A673 (cell line): ENCODE data around the gene TMEM74B. TPM values are rescaled to one million over a fixed set of nuclear protein-coding genes. Genes with fewer than 3 reads are reported as not detected.

Experiments
- Bru-seq: library from RNA; stranded (reverse); fragments of 400-500 nt; gene quantifications from one replicate; lab custom pipeline; 2021; lab: Mats Ljungman, UMichigan
- BruChase-seq, 2 experiments: library from RNA; stranded (reverse); fragments of 400-500 nt; gene quantifications; one replicate each; lab custom pipeline; 2021; lab: Mats Ljungman, UMichigan
- BruUV-seq: library from RNA; stranded (reverse); fragments of 400-500 nt; replicated peaks from 2 replicates; lab custom pipeline; 2021; lab: Mats Ljungman, UMichigan
- CTCF ChIA-PET: fragments of 300-600 bp; sonication (Branson Sonifier 250); formaldehyde crosslinking; loops from one replicate; lab custom pipeline; 2022; ENCODE audit warnings: antibody characterized with exemption; lab: Charles Lee
- POLR2A ChIA-PET: fragments of 300-600 bp; sonication (Branson Sonifier 250); formaldehyde crosslinking; loops from one replicate; lab custom pipeline; 2022; ENCODE audit warnings: antibody characterized with exemption; ENCODE audit not compliant: low non-redundant PET; lab: Charles Lee
- DNase-seq: peaks from one replicate; pipeline ENCODE4 v3.0.0-alpha.2; 2015; ENCODE audit warnings: low spot score
- H3K27ac ChIP-seq: fragments of 200-600 bp; sonication (generic); 2 replicates; pipeline ENCODE4 v1.5.1; 2016; ENCODE audit warnings: mixed run types, low read depth, mild to moderate bottlenecking, mixed read lengths, antibody characterized with exemption, low read length; ENCODE audit not compliant: poor library complexity, severe bottlenecking
- H3K27me3 ChIP-seq: fragments of 200-600 bp; sonication (generic); replicated peaks from 2 replicates; pipeline ENCODE4 v1.6.1; 2017; ENCODE audit warnings: mixed run types, low read depth, mild to moderate bottlenecking, mixed read lengths, antibody characterized with exemption, low read length; ENCODE audit not compliant: insufficient read depth, poor library complexity
- H3K36me3 ChIP-seq: fragments of 200-600 bp; sonication (generic); 2 replicates; pipeline ENCODE4 v1.6.1; 2016; ENCODE audit warnings: mixed run types, mild to moderate bottlenecking, mixed read lengths, antibody characterized with exemption, low read length; ENCODE audit not compliant: insufficient read depth, poor library complexity, severe bottlenecking
- H3K4me1 ChIP-seq: fragments of 200-600 bp; sonication (generic); 2 replicates; pipeline ENCODE4 v1.6.1; 2017; ENCODE audit warnings: mixed run types, mild to moderate bottlenecking, mixed read lengths, antibody characterized with exemption, low read length; ENCODE audit not compliant: insufficient read depth, poor library complexity, severe bottlenecking
- H3K4me3 ChIP-seq: fragments of 200-600 bp; sonication (generic); 2 replicates; pipeline ENCODE4 v1.5.1; 2016; ENCODE audit warnings: low read depth, mixed run types, mild to moderate bottlenecking, mixed read lengths, low read length; ENCODE audit not compliant: poor library complexity, severe bottlenecking
- H3K9me3 ChIP-seq: fragments of 200-600 bp; sonication (generic); 2 replicates; pipeline ENCODE4 v1.6.1; 2016; ENCODE audit warnings: mixed run types, low read depth, mild to moderate bottlenecking, mixed read lengths, antibody characterized with exemption, low read length; ENCODE audit not compliant: poor library complexity, severe bottlenecking
- EZH2 ChIP-seq: fragments of 200-600 bp; sonication (generic); IDR thresholded peaks from 2 replicates; pipeline ENCODE4 v1.6.1; 2017; ENCODE audit warnings: borderline replicate concordance, low read depth, mild to moderate bottlenecking, mixed read lengths, antibody characterized with exemption, low read length; ENCODE audit not compliant: poor library complexity, severe bottlenecking
- intact Hi-C: fragments of 100-400 bp; cut with micrococcal nuclease; formaldehyde crosslinking; loops from one replicate; pipeline ENCODE4 v1.10.0; 2022; ENCODE audit not compliant: unreplicated experiment
- long read RNA-seq: library from polyadenylated mRNA; stranded (forward); transcript quantifications from one replicate; pipeline ENCODE4 v2.0.0, GENCODE V29; 2022
- total RNA-seq: library from RNA; stranded (reverse); gene quantifications from 2 replicates; pipeline ENCODE4 v1.2.3, GENCODE V29; 2021
- TF ChIP-seq, protein P1 (sequence below): fragments of 300-800, 200-600 bp; sonication (generic); conservative IDR thresholded peaks from 2 replicates; pipeline ENCODE4 v1.5.1; 2017; ENCODE audit warnings: low read depth, mild to moderate bottlenecking, antibody characterized with exemption, low read length, moderate library complexity, mixed read lengths

The TMEM74B gene
- total RNA-seq (0.31 TPM in 1 of 2 replicates, not detected in the other), Bru-seq, nascent RNA (not detected), BruChase-seq, experiment 1, labeled RNA remaining after a 2-hour chase (percentile 19 among the genes with signal in this experiment), BruChase-seq, experiment 2, labeled RNA remaining after a 6-hour chase (percentile 13 among the genes with signal in this experiment)
- long read RNA-seq: 0 reads

DNA sequence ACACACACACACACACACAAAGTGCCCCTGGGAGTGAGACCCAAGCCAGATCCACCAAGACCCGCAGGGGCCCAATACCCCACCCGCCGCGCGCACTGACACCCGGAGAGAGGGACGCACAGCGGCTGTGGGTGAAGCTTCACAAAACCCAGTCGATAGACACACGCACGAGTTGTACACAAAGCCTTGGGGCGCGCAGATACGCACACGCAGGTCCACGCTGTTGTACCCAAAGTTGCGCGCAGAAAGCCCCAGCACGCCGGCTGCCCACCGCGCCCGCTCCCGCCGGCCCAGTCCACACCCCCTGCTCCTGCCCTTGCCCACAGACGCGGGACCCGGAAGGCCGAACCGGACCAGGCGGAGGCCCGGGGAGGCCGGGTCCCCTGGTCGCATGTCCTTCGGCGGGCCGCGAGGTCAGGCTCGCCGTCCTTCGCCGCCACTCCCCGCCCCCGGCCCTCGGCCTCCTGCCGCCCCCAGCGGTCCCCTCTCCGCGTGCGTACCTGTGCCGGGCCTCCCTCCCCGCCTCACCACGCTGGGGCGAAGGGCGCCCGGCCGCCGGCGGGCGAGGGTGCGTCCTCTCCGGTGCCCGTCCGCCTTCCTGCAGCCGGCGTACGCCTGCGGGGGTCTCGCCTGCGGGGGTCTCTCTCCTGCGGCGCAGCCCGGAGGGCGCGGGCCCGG lies at the start of gene TMEM74B:
Gene TMEM74B, minus strand, starts transcription at position 344 of the 678 bp plus-strand sequence. CDS start 1,180 bp downstream, outside the sequence.
- TF ChIP-seq, protein P1, sequence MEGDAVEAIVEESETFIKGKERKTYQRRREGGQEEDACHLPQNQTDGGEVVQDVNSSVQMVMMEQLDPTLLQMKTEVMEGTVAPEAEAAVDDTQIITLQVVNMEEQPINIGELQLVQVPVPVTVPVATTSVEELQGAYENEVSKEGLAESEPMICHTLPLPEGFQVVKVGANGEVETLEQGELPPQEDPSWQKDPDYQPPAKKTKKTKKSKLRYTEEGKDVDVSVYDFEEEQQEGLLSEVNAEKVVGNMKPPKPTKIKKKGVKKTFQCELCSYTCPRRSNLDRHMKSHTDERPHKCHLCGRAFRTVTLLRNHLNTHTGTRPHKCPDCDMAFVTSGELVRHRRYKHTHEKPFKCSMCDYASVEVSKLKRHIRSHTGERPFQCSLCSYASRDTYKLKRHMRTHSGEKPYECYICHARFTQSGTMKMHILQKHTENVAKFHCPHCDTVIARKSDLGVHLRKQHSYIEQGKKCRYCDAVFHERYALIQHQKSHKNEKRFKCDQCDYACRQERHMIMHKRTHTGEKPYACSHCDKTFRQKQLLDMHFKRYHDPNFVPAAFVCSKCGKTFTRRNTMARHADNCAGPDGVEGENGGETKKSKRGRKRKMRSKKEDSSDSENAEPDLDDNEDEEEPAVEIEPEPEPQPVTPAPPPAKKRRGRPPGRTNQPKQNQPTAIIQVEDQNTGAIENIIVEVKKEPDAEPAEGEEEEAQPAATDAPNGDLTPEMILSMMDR: no peak
- peak; percentile 59 for TF ChIP-seq EZH2
- POLR2A ChIA-PET: no interaction called here
- CTCF ChIA-PET: interaction anchor here (0.6 to 0.7 kb wide), 6 partner anchors 9 to 369 kb away, joined by 3 to 12 read pairs (median 5); partner anchors contain the start of gene C20orf202
- Histone ChIP-seq H3K4me3 (peak within 1 kb of the TSS; percentile 45), H3K27me3 (peaks cover 26% of the 10 kb centered on the region), H3K4me1 (no peaks in the 10 kb centered on the region), H3K36me3 (no peaks in the 10 kb centered on the region), H3K9me3 (no peaks in the 10 kb centered on the region), H3K27ac (no peak within 1 kb of the TSS)
- DNase-seq: no peak
- intact Hi-C loops: no loop called here
- BruUV-seq: no TSS peak

DNA sequence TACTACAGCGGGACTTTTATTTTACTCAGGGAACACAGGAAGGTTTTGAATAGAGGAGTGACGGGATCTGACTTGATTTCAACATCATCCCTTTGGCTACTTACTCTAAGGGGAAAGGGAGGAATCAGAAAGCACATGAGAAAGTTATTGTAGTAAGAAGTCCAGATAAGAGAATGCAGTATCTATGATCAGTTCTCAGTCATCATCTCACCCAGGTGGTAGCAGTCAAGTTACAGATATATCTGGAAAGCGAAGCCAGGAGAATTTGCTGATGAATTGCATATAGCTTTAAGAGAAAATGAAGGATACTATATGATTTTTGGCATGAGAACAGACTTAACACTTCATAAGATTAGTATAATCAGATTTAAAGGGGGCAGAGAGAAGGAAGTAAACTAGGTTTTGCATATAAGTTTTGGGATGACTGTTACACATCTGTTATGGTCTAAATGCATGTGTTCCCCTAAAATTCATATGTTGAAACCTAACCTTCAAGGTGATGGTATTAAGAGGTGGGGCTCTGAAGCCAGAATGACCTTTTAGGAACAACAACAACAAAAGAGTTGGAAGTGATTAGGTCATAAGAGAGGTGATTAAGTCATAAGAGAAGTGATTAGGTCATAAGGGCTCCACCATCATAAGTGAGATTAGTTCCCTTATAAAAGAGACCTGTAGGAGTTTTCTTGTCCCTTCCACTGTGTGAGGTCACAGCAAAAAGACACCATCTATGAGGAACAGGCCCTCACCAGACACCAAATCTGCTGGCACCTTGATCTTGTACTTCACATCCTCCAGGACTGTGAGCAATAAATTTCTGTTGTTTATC lies 47.7 kb upstream of the TMEM74B start:
- no peak overlapping the region for H3K4me3 ChIP-seq
- CTCF ChIA-PET: no interaction called here
- no peaks in the 10 kb centered on the region for H3K4me1 ChIP-seq
- POLR2A ChIA-PET: no interaction called here
- intact Hi-C loops: no loop called here
- no peak for DNase-seq
- no peak overlapping the region for H3K27ac ChIP-seq
- peaks cover 47% of the 10 kb centered on the region for H3K27me3 ChIP-seq
- TF ChIP-seq, protein P1: no peak
- TF ChIP-seq EZH2: no peak
- BruUV-seq: no TSS peak
- no peaks in the 10 kb centered on the region for H3K36me3 ChIP-seq
- H3K9me3 ChIP-seq: no peaks in the 10 kb centered on the region

DNA sequence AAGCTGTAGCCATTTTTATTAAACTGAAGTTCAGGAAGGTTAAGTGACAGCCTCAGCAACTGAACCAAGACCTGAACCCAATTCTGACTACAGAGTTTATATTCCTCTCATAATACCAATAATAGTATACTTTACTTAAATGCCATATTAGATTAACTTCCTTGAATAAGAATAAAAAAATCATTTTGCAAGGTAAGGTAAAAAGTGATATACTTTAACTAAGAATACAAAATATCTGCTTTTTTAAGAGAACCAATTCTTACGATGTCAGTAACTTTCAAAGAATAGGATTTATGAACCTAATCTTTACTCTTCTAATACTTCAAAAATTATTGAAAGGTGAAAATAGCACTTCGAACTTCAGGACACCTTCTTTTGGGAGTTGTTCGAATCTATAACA lies 44.8 kb upstream of the TMEM74B start:
- intact Hi-C loops: loop anchor here (10.0 kb wide), 1 partner anchor 165 kb away; the partner anchor contains the start of gene FKBP1A
- TF ChIP-seq EZH2: no peak
- TF ChIP-seq, protein P1: no peak
- POLR2A ChIA-PET: no interaction called here
- H3K27ac ChIP-seq: no peak overlapping the region
- BruUV-seq: no TSS peak
- peaks cover 50% of the 10 kb centered on the region for H3K27me3 ChIP-seq
- no peaks in the 10 kb centered on the region for H3K36me3 ChIP-seq
- peaks cover 5% of the 10 kb centered on the region for H3K4me1 ChIP-seq
- H3K9me3 ChIP-seq: no peaks in the 10 kb centered on the region
- no peak for DNase-seq
- CTCF ChIA-PET: interaction anchor here (0.6 kb wide), 1 partner anchor 44 kb away, joined by 3 read pairs; no protein-coding TSS in a partner anchor
- no peak overlapping the region for H3K4me3 ChIP-seq
